Epithelial cell of esophagus (primary cell): ENCODE data around the gene IQCM.
A peak's percentile ranks its signal among the peaks of the same experiment; 100 is the strongest.
"Not testable (repeated sequence)": the region's sequence is repeated elsewhere in the genome, so short reads cannot be mapped to it uniquely, and the experiment has no call there.

ENCODE experiments used
- DNase-seq: peaks from one replicate; pipeline ENCODE4 v3.0.0; 2010; ENCODE audit warnings: low read depth
- H3K4me3 ChIP-seq: 2 replicates; pipeline ENCODE4 v1.5.1; 2011; ENCODE audit warnings: mild to moderate bottlenecking, low read length, control low read depth
- CTCF ChIP-seq: IDR thresholded peaks from 2 replicates; pipeline ENCODE4 v1.5.1; 2011; ENCODE audit warnings: low read depth, mild to moderate bottlenecking, low read length, control low read depth, inconsistent platforms; ENCODE audit not compliant: insufficient read depth; ENCODE audit errors: missing control alignments

The IQCM gene

DNA sequence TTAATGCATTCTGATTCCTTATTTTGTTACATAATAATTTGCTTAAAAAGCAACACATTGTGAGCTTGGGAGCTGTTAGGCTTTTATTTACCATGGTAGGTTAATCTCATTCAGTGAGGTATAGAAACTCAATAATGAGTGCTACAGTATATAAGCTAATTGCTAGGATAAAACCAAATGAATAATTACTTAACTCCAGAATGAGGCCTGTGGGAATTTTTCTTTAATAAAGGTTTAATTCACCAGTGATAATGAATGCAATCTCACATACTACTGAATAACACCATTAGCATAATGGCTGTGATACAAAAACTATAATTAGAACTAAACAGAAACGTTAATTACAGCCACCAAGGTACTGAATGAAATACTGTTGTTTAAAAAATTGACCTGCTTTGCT is 326.3 kb downstream of the IQCM start:
- no peak for DNase-seq
- H3K4me3 ChIP-seq: no peak overlapping the region
- no peak for TF ChIP-seq CTCF

DNA sequence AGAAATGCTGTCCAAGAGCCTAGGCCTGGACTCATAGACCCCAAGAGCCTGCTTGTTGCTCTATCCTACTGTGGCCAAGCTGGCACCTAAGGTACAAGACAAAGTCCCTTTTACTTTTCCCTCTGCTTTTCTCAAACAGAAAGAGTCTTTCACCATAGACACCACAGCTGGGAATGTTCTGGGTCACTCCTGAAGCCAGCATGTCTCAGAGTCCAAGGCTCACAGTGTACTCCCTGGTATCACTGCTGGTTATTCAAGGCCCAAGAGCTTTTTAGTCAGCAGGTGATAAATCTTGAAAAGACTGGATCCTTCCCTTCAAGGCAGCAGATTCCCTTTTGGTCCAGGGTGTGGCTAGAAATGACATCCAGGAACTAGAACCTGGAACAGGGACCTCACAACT is 328.8 kb downstream of the IQCM start:
- H3K4me3 ChIP-seq: no peak overlapping the region
- TF ChIP-seq CTCF: no peak
- no peak for DNase-seq

- H3K4me3 ChIP-seq, DNase-seq: not testable (repeated sequence)
Measured at GRCh38 chr4:149468669-149469068, 347.0 kb downstream of the IQCM start.

DNA sequence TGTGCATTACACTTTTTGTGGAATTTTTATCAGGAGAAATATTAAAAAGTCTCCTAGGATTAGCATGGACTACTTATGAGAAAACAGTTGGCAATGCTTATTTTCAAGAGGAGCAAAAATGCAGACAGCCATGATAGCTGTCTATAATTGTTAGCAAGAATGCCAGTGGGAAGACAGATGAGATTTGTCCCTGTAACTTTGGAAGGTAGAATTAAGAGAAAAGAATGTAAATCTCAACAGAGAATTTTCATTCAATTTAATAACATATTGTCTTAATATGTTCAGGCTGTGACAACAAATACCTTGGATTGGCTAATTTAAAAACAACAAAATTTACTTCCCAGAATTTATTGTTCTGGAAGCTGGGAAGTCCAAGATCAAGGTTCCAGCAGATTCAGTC is 349.2 kb downstream of the IQCM start:
- H3K4me3 ChIP-seq: no peak overlapping the region
- TF ChIP-seq CTCF: no peak
- DNase-seq: no peak

DNA sequence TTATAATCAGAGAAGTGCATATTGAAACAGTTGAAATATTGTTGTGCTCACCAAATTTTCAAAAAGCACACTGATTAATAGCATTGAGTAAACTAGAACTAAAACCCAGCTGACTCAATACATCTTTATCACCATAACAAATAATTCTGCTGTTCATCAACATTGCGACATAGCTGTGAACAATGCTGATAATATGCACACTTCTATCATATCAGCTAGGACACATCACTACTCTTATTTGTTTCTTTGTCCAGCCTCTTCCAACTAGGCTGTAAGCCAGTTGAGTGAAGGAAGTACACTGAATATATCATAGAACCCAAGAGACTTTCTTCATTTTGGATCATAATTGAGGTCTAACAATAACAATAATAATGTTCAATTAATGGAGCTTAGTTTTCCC is 349.7 kb downstream of the IQCM start:
- TF ChIP-seq CTCF: no peak
- DNase-seq: peak; percentile 87
- H3K4me3 ChIP-seq: no peak overlapping the region

DNA sequence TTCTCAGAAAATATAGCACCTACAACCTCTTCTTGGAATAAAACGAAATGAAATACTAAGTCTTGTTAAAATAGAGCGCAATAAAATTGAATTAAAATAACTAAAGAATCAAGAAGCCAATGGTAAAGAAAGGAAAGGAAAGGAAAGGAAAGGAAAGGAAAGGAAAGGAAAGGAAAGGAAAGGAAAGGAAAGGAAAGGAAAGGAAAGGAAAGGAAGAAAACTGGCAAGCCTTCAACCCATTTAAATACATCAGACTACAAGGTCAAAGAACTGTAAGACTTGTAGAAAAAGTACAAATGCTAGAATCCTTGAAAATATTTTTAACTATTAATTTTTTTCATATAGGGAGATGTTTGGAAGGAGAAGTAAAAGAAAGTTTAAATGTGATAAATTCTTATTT is 372.1 kb downstream of the IQCM start:
- H3K4me3 ChIP-seq: no peak overlapping the region
- no peak for TF ChIP-seq CTCF
- no peak for DNase-seq

- no peak for TF ChIP-seq CTCF
- H3K4me3 ChIP-seq: no peak overlapping the region
- DNase-seq: peak; percentile 51
Measured at GRCh38 chr4:149441338-149441737, 374.3 kb downstream of the IQCM start.

- no peak for TF ChIP-seq CTCF
- no peak overlapping the region for H3K4me3 ChIP-seq
- DNase-seq: peak; percentile 68
Measured at GRCh38 chr4:149426461-149426860, 389.2 kb downstream of the IQCM start.
